ENCODE results near the gene NDFIP1.

DNA sequence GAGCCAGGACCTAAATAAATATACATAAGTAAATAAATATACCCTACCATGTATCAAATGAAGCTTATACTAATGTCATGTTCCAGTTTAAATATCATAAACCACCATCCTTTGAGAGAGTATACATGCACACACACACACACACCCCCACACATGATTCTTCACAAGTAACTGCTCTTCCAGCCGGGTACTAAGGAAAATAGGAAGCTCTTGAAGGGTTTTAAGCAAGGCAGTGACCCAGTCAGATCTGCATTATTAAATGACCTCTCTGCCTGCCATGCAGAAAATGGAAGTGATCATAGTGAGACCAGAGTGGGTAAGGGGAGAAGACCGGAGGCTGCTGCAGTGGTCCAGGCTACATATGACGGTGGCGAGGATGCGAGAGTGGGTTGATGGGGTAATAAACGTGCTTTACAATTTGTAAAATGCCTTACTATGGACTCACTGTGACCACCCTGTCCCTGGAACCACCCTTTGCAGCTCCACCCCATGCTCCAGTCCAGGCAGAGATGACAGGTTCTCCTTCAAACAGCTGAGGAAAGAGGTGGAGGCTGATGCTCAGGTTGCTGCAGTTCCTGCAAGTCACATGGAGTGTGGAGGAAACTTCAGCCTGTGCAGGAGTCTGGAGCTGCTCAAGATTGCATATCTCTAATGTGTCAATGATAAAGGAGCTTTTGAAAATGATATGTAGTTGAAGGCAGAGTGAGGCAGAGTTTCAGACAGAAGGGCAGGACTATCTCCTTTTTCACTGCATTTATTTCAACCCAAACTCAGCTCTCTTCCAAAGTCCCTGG, 38.8 kb upstream of the NDFIP1 start:
- TF ChIP-seq EP300 (IDR thresholded peaks at IDR 0.05): no peak
- TF ChIP-seq, protein P1, sequence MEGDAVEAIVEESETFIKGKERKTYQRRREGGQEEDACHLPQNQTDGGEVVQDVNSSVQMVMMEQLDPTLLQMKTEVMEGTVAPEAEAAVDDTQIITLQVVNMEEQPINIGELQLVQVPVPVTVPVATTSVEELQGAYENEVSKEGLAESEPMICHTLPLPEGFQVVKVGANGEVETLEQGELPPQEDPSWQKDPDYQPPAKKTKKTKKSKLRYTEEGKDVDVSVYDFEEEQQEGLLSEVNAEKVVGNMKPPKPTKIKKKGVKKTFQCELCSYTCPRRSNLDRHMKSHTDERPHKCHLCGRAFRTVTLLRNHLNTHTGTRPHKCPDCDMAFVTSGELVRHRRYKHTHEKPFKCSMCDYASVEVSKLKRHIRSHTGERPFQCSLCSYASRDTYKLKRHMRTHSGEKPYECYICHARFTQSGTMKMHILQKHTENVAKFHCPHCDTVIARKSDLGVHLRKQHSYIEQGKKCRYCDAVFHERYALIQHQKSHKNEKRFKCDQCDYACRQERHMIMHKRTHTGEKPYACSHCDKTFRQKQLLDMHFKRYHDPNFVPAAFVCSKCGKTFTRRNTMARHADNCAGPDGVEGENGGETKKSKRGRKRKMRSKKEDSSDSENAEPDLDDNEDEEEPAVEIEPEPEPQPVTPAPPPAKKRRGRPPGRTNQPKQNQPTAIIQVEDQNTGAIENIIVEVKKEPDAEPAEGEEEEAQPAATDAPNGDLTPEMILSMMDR (IDR thresholded peaks at IDR 0.05): no peak
- no peak for TF ChIP-seq POLR2AphosphoS5 (IDR thresholded peaks at IDR 0.05)
